ENCODE data around the gene KRABD2.

- TF ChIP-seq CTCF (conservative IDR thresholded peaks at IDR 0.05; ENCODE audit: low read depth, low read length), result no peak
- TF ChIP-seq EZH2 (IDR thresholded peaks at IDR 0.05; ENCODE audit: borderline replicate concordance, low read depth, low read length, poor library complexity, severe bottlenecking), result no peak
These were observed 43.2 kb downstream of the KRABD2 start for GRCh38 chr17:8333281-8333680.
